Mammary epithelial cell (primary cell): Measurements from ENCODE around the gene PAQR6.

Source experiments
- EZH2 ChIP-seq: IDR thresholded peaks from 2 replicates; pipeline ENCODE4 v1.6.1; 2012; ENCODE audit warnings: low read length, inconsistent platforms, borderline replicate concordance
- TF ChIP-seq, protein P1 (sequence below), 2 donors: IDR thresholded peaks in 1 of 2; conservative IDR thresholded peaks in 1 of 2; 2 replicates each; pipeline ENCODE4 v1.5.1; 2011 to 2012; ENCODE audit warnings: inconsistent platforms in 2 of 2, low read length in 2 of 2, mild to moderate bottlenecking in 2 of 2, control low read depth in 1 of 2, low read depth in 1 of 2; ENCODE audit not compliant: insufficient read depth in 1 of 2; ENCODE audit errors: extremely low read depth in 1 of 2

GRCh38 chr1:156284112-156284511 lies 36.3 kb upstream of the PAQR6 start, which contains the start of gene TMEM79:
- TF ChIP-seq, protein P1, sequence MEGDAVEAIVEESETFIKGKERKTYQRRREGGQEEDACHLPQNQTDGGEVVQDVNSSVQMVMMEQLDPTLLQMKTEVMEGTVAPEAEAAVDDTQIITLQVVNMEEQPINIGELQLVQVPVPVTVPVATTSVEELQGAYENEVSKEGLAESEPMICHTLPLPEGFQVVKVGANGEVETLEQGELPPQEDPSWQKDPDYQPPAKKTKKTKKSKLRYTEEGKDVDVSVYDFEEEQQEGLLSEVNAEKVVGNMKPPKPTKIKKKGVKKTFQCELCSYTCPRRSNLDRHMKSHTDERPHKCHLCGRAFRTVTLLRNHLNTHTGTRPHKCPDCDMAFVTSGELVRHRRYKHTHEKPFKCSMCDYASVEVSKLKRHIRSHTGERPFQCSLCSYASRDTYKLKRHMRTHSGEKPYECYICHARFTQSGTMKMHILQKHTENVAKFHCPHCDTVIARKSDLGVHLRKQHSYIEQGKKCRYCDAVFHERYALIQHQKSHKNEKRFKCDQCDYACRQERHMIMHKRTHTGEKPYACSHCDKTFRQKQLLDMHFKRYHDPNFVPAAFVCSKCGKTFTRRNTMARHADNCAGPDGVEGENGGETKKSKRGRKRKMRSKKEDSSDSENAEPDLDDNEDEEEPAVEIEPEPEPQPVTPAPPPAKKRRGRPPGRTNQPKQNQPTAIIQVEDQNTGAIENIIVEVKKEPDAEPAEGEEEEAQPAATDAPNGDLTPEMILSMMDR (conservative IDR thresholded peaks at IDR 0.05 in 1 of 2, IDR thresholded peaks at IDR 0.05 in 1 of 2; ENCODE audit: extremely low read depth in 1 of 2, insufficient read depth in 1 of 2, low read depth in 1 of 2, low read length in 2 of 2) = no peak
- no peak for TF ChIP-seq EZH2
